ENCODE data around the gene LDLRAD4.

DNA sequence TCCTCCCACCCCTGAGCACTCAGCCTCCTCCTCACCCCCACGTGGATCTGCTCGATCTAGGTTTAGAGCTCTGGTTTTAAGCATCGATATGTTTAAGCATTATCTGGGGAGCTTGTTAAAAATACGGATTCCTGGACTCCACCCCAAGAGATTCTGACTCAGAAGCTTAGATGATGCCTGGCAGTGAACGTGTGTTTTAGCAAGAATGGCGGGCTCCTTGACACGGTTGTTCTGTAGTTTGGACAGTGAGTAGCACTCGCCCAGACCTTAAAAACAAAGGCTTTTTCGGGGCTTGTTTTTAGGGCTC, 47.3 kb downstream of the LDLRAD4 start:
- TF ChIP-seq SUZ12 (IDR thresholded peaks at IDR 0.05) = no peak
- TF ChIP-seq NFRKB (IDR thresholded peaks at IDR 0.05) = no peak
- TF ChIP-seq BHLHE40 (IDR thresholded peaks at IDR 0.05; ENCODE audit: borderline replicate concordance) = no peak
- TF ChIP-seq FOXA1 (IDR thresholded peaks at IDR 0.05) = no peak
- TF ChIP-seq HDGF (IDR thresholded peaks at IDR 0.05; ENCODE audit: borderline replicate concordance) = no peak

Data from HEK293T (cell line).